Activated CD8-positive, alpha-beta memory T cell treated with anti-CD3 and anti-CD28 coated beads for 4 hours (primary cell): ENCODE results near the gene ANXA9.

Experiments
- DNase-seq, 2 donors: peaks; one replicate each; pipeline ENCODE4 v3.0.0-alpha.2; 2020; ENCODE audit warnings: low read depth in 2 of 2

The ANXA9 gene

GRCh38 chr1:150981805-150982712 lies at the start of gene ANXA9:
TSS of gene ANXA9 (plus strand) at chr1:150982292. CDS start at chr1:150983106, 814 bp downstream.
- no peak for DNase-seq

GRCh38 chr1:150944856-150945255 lies 37.2 kb upstream of the ANXA9 start:
- DNase-seq = no peak

GRCh38 chr1:150954708-150955107 lies 27.4 kb upstream of the ANXA9 start:
- DNase-seq = no peak

- no peak for DNase-seq
These were observed 26.8 kb upstream of the ANXA9 start for GRCh38 chr1:150955280-150955679.

GRCh38 chr1:150957666-150958065 lies 24.4 kb upstream of the ANXA9 start:
- DNase-seq = no peak

GRCh38 chr1:150960646-150961045 lies 21.4 kb upstream of the ANXA9 start:
- DNase-seq = no peak

GRCh38 chr1:150961756-150962155 lies 20.3 kb upstream of the ANXA9 start:
- DNase-seq = no peak

- no peak for DNase-seq
These were observed 18.6 kb upstream of the ANXA9 start for GRCh38 chr1:150963321-150964163.

GRCh38 chr1:150964164-150964489 lies 18.0 kb upstream of the ANXA9 start:
- no peak for DNase-seq

- DNase-seq = no peak
These were observed 16.5 kb upstream of the ANXA9 start for GRCh38 chr1:150965605-150966004.

GRCh38 chr1:150966011-150966410 lies 16.1 kb upstream of the ANXA9 start:
- DNase-seq = no peak

- no peak for DNase-seq
These were observed 14.2 kb upstream of the ANXA9 start for GRCh38 chr1:150967936-150968335.

- no peak for DNase-seq
These were observed 13.6 kb upstream of the ANXA9 start for GRCh38 chr1:150968491-150968890.

- DNase-seq = no peak
These were observed 12.5 kb upstream of the ANXA9 start for GRCh38 chr1:150969626-150970025.

- DNase-seq = no peak
These were observed 11.1 kb upstream of the ANXA9 start for GRCh38 chr1:150970808-150971582.

- no peak for DNase-seq
These were observed 10.3 kb upstream of the ANXA9 start for GRCh38 chr1:150971583-150972416.

- DNase-seq = no peak
These were observed 9.6 kb upstream of the ANXA9 start for GRCh38 chr1:150972417-150972940.

- no peak for DNase-seq
These were observed 8.7 kb upstream of the ANXA9 start for GRCh38 chr1:150973258-150973835.

GRCh38 chr1:150973836-150974579 lies 8.1 kb upstream of the ANXA9 start:
- no peak for DNase-seq
